Omental fat pad (tissue), 4 donors: Measurements from ENCODE around the gene CYYR1. TPM values are rescaled to one million over a fixed set of nuclear protein-coding genes. Genes with fewer than 3 reads are reported as not detected.

Source experiments
- ATAC-seq: fragments of 150-250 bp; one replicate; pipeline ENCODE4 v1.9.1; 2016; ENCODE audit warnings: mild to moderate bottlenecking, moderate library complexity; ENCODE audit not compliant: low FRiP score
- DNase-seq: peaks from one replicate; pipeline ENCODE4 v3.0.0-alpha.2; 2019; ENCODE audit warnings: low spot score
- total RNA-seq, 4 donors: library from RNA; depleted of rRNA; stranded (reverse); fragments of >200 nt; gene quantifications; one replicate each; pipeline ENCODE4 v1.1.0, GENCODE V29; 2016
- TF ChIP-seq, protein P1 (sequence below), 3 donors: fragments of 450-650 bp; IDR thresholded peaks; one replicate each; pipeline ENCODE4 v1.5.1; 2016 to 2017; ENCODE audit warnings: antibody characterized with exemption in 3 of 3, mild to moderate bottlenecking in 3 of 3, moderate library complexity in 2 of 3

CYYR1 gene
- total RNA-seq, 4 donors from 2014 or later, result 14.3 to 72.8 (median 20.4) TPM

DNA sequence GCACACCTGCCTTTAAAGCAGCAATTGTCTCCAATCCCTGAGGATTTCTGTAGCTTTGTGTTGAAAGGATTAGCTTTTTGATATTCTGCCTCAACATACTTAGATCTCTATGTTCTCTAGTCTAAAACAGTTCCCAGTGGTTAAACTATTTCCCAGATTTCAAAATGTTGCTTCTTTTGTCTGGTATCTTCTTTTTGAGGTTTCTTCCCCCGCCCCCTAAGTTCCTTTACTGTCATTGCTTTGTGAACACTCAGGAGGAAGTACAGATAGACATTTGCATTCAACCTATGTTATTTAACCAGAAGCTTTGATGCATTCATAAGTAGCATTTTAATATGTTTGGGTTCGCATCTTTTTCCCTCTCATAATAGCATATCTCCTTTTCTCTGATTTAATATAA, 33.5 kb downstream of the CYYR1 start:
- TF ChIP-seq, protein P1, sequence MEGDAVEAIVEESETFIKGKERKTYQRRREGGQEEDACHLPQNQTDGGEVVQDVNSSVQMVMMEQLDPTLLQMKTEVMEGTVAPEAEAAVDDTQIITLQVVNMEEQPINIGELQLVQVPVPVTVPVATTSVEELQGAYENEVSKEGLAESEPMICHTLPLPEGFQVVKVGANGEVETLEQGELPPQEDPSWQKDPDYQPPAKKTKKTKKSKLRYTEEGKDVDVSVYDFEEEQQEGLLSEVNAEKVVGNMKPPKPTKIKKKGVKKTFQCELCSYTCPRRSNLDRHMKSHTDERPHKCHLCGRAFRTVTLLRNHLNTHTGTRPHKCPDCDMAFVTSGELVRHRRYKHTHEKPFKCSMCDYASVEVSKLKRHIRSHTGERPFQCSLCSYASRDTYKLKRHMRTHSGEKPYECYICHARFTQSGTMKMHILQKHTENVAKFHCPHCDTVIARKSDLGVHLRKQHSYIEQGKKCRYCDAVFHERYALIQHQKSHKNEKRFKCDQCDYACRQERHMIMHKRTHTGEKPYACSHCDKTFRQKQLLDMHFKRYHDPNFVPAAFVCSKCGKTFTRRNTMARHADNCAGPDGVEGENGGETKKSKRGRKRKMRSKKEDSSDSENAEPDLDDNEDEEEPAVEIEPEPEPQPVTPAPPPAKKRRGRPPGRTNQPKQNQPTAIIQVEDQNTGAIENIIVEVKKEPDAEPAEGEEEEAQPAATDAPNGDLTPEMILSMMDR (IDR thresholded peaks at IDR 0.05), result no peak
- ATAC-seq (no peak), DNase-seq (no peak)

DNA sequence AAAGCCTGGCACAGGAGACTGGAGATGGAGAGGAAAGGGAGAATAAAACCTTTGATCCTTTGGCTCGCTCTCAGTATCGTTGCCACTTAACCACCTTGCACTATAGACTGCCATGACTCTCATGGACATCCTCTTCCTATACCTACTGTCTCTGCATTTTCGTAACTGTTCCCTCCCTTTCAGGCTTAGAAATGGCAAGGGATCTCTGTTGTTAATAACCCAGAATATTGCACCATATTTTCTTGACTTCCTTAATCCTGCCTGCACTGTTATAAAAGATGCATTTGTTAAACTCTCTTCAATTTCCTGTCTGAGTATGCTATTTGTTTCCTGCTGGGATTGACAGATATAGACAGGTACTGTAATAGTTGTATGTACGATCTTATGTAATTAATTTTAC, 38.6 kb downstream of the CYYR1 start:
- DNase-seq (no peak), ATAC-seq (no peak)
- TF ChIP-seq, protein P1 (IDR thresholded peaks at IDR 0.05), result no peak

DNA sequence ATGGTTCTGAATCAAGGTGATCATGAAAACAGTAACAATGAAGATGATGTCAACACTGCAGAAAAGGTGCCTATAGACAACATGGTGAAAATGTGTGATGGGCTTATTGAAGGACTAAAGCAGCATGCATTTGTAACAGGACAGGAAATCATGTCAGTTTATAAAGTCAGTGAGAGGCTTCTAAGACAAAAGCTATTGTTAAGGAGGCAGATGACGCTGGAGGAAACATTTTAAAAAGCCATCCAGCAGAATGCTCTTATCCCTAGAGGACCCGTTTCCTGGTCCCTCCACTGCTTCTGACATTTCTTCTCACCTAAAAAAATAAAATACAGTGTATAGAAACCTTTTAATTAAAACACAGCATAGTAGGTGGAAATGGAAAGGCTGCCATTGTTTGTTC, 40.9 kb downstream of the CYYR1 start:
- ATAC-seq (no peak), DNase-seq (no peak)
- TF ChIP-seq, protein P1 (IDR thresholded peaks at IDR 0.05), result no peak

DNA sequence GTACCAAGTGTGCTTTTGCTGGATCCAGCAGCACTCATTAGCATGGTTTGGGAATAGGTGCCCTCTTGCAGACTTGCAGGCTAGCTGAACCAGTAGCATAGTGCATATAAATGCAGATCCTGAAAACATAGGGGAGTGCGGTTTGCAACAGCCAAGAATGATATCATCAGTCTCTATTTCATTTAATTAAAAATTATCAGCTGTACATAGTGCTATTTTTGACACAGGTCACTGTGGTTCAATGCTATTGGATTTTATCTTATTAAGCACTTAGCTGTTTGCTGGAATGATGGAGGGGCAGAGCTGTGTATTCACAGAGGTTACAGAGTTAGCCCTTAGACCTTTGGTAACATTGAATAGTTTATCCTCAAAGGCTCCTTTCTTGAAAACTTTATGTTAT, 43.6 kb downstream of the CYYR1 start:
- ATAC-seq (no peak), DNase-seq (no peak)
- TF ChIP-seq, protein P1 (IDR thresholded peaks at IDR 0.05), result no peak

DNA sequence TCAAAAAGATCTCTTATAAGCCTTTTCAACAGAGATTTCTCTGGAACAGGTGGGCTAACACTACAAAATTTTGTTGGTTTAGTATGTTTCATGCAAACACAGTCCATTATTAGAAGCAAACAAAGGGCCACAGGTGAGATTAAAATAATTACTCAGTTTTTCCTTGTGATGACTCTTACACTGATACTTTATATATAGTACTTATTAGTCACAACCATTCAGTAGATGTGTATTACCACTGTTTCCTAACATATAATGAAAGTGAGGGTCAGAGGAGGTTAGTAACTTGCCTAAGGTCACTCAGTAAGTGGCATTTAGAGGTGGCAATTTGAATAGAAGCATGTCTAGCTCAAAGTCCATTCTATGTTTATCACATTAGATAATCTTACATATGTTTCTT, 44.2 kb downstream of the CYYR1 start:
- TF ChIP-seq, protein P1 (IDR thresholded peaks at IDR 0.05), result no peak
- no peak for DNase-seq
- ATAC-seq, result no peak

DNA sequence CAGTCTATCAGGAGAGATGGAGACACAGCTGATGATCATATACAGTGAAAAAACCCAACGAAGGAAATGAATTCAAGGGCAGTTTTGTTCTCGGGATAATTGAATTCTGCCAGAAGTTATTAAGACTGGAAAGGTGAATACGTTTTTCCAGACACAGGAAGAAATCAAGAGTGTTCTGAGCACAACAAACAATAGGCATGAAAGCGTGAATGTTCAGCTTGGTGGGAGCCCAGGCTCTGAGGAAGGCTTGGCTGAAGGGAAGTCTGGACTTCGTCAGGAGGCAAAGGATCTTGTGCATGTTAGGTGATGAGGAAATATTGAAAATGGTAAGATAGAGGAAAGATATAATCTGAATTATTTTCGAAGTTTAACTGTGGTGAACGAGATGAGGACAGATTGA, 50.4 kb downstream of the CYYR1 start:
- no peak for ATAC-seq

DNA sequence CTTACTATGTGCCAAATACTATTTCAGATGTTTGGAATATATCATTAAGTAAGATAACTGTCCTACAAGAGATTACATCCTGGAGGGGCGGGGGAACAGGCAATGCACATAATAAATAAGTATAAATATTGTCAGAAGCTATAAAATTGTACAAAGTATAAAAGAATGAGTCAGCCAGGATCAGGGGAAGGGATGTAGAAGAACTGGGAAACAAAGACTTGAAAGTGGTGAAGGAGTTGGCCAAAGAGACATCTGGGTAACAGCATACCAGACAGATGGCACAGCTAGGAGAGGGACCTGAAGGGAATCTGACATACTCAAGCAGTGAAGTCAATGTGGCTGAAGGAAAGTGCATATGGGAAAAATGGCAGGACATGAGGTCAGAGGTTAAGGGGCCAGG, 53.9 kb downstream of the CYYR1 start:
- TF ChIP-seq, protein P1 (IDR thresholded peaks at IDR 0.05), result no peak
- DNase-seq, result no peak
- ATAC-seq, result no peak

More for the DNA sequence above, 50.4 kb downstream of the CYYR1 start:
- TF ChIP-seq, protein P1 (IDR thresholded peaks at IDR 0.05), result no peak
- no peak for DNase-seq
